ENCODE data around the gene CD1C. TPM values are rescaled to one million over a fixed set of nuclear protein-coding genes. Genes with fewer than 3 reads are reported as not detected.
A peak's percentile ranks its signal among the peaks of the same experiment; 100 is the strongest.
"Not testable (repeated sequence)": the region's sequence is repeated elsewhere in the genome, so short reads cannot be mapped to it uniquely, and the experiment has no call there.

Gene CD1C
- total RNA-seq, 8 experiments from 2014 or later, result 0.62 TPM; not detected in 7

- WGBS, 10 experiments, result 0 to 100% (median 67%) methylated on average over 1 of the region's 1 CpG; no CpG with 5 or more reads in 1 of the 10 experiments
- in situ Hi-C loops (cut with MboI; ENCODE audit: low pct_unique_long_range_greater_than_20kb in 2 of 9, low sequenced_read_pairs in 9 of 9, unreplicated experiment in 9 of 9), result no loop called here
- ATAC-seq (replicated peaks in 6 of 8), result no peak
These were observed 41.3 kb downstream of the CD1C start for GRCh38 chr1:158331106-158331425.

GRCh38 chr1:158331481-158332150 lies 41.9 kb downstream of the CD1C start, which contains the start of gene CD1B:
Gene CD1B (minus strand): TSS chr1:158331531. CDS start chr1:158331423, 108 bp downstream.
- no peaks in the 10 kb centered on the region for H3K4me1 ChIP-seq (replicated peaks in 1 of 2)
- no peak within 1 kb of the TSS for H3K27ac ChIP-seq
- WGBS, 10 experiments, result 0 to 88% (median 67%) methylated on average over 1 to 2 of the region's 2 CpGs; no CpG with 5 or more reads in 1 of the 10 experiments
- no peak within 1 kb of the TSS for H3K4me3 ChIP-seq
- no peak for ATAC-seq (replicated peaks in 6 of 8)
- in situ Hi-C loops (cut with MboI; ENCODE audit: low pct_unique_long_range_greater_than_20kb in 2 of 9, low sequenced_read_pairs in 9 of 9, unreplicated experiment in 9 of 9), result no loop called here

More at GRCh38 chr1:158331106-158331425, 41.3 kb downstream of the CD1C start:
- Histone ChIP-seq H3K27ac (no peak overlapping the region), H3K4me1 (replicated peaks in 1 of 2) (no peaks in the 10 kb centered on the region), H3K4me3 (no peak overlapping the region)

GRCh38 chr1:158333405-158334155 lies 43.9 kb downstream of the CD1C start:
- ATAC-seq (replicated peaks in 6 of 8), result no peak

GRCh38 chr1:158334526-158335212 lies 44.9 kb downstream of the CD1C start:
- H3K27ac ChIP-seq, result no peak overlapping the region
- H3K4me1 ChIP-seq (replicated peaks in 1 of 2), result no peaks in the 10 kb centered on the region
- 0 to 83% (median 60%) methylated on average over 1 to 2 of the region's 2 CpGs; no CpG with 5 or more reads in 2 of the 10 experiments for WGBS, 10 experiments
- no peak for ATAC-seq (replicated peaks in 6 of 8)
- H3K4me3 ChIP-seq, result no peak overlapping the region
- in situ Hi-C loops (cut with MboI; ENCODE audit: low pct_unique_long_range_greater_than_20kb in 2 of 9, low sequenced_read_pairs in 9 of 9, unreplicated experiment in 9 of 9), result no loop called here

More at GRCh38 chr1:158333405-158334155, 43.9 kb downstream of the CD1C start:
- in situ Hi-C loops (cut with MboI; ENCODE audit: low pct_unique_long_range_greater_than_20kb in 2 of 9, low sequenced_read_pairs in 9 of 9, unreplicated experiment in 9 of 9), result no loop called here
- no peaks in the 10 kb centered on the region for H3K4me1 ChIP-seq (replicated peaks in 1 of 2)
- no peak overlapping the region for H3K4me3 ChIP-seq
- H3K27ac ChIP-seq, result no peak overlapping the region
- 4 to 74% (median 48%) methylated on average over 3 to 8 of the region's 8 CpGs for WGBS, 10 experiments

GRCh38 chr1:158335213-158335532 lies 45.5 kb downstream of the CD1C start:
- in situ Hi-C loops (cut with MboI; ENCODE audit: low pct_unique_long_range_greater_than_20kb in 2 of 9, low sequenced_read_pairs in 9 of 9, unreplicated experiment in 9 of 9), result no loop called here
- no peak overlapping the region for H3K27ac ChIP-seq
- no peak overlapping the region for H3K4me3 ChIP-seq
- no peaks in the 10 kb centered on the region for H3K4me1 ChIP-seq (replicated peaks in 1 of 2)
- peak in 2 of 8 experiments; percentile 51 to 58 for ATAC-seq (replicated peaks in 6 of 8)

- in situ Hi-C loops (cut with MboI; ENCODE audit: low pct_unique_long_range_greater_than_20kb in 2 of 9, low sequenced_read_pairs in 9 of 9, unreplicated experiment in 9 of 9); H3K4me1 ChIP-seq (replicated peaks in 1 of 2); H3K4me3 ChIP-seq; ATAC-seq (replicated peaks in 6 of 8); H3K27ac ChIP-seq: not testable (repeated sequence)
- 0 to 100% (median 60%) methylated on average over 1 to 7 of the region's 7 CpGs; no CpG with 5 or more reads in 5 of the 10 experiments for whole genome bisulfite sequencing, 10 experiments
These were observed 46.7 kb downstream of the CD1C start for GRCh38 chr1:158336413-158336812.

Other genes with a start within 250 kb of the CD1C start
- 1 to 10 TPM in 1 of 8 experiments, under 1 TPM in 5, not detected in 2; 0.16 to 1.4 (median 0.20) TPM for gene CD1D, start 109.0 kb upstream of the CD1C start, total RNA-seq
- gene CD1A, start 35.5 kb upstream of the CD1C start, total RNA-seq, result under 1 TPM in 2 of 8 experiments, not detected in 6; 0.17 to 0.47 TPM
- gene CD1B, start 41.6 kb downstream of the CD1C start, total RNA-seq, result under 1 TPM in 1 of 8 experiments, not detected in 7; 0.24 TPM
- gene CD1E, start 64.0 kb downstream of the CD1C start, total RNA-seq, result under 1 TPM in 2 of 8 experiments, not detected in 6; 0.21 to 0.76 TPM
- gene OR10T2, start 109.5 kb downstream of the CD1C start, total RNA-seq, result under 1 TPM in 3 of 8 experiments, not detected in 5; 0.23 to 0.43 (median 0.29) TPM
- 1 to 10 TPM in 1 of 8 experiments, under 1 TPM in 3, not detected in 4; 0.09 to 1.3 (median 0.28) TPM for gene OR10K2, start 136.3 kb downstream of the CD1C start, total RNA-seq
- gene OR10K1, start 171.9 kb downstream of the CD1C start, total RNA-seq, result 1 to 10 TPM in 1 of 8 experiments, under 1 TPM in 4, not detected in 3; 0.15 to 1.3 (median 0.38) TPM
- not detected for gene OR10R2, start 182.3 kb downstream of the CD1C start, total RNA-seq

Data from motor neuron (in vitro differentiated cells).